Left renal pelvis (tissue), 4 donors: ENCODE data around the gene FAM168B. TPM values are rescaled to one million over a fixed set of nuclear protein-coding genes. Genes with fewer than 3 reads are reported as not detected.

Source experiments
- polyA plus RNA-seq, 4 donors: library from polyadenylated mRNA; unstranded; fragments of 120-200 nt; gene quantifications; one replicate each; pipeline ENCODE4 v1.2.1, GENCODE V29; 2013; ENCODE audit not compliant: insufficient read length in 4 of 4

Gene FAM168B
- polyA plus RNA-seq, 4 donors = 106 to 121 (median 114) TPM

Other genes with a start within 250 kb of the FAM168B start
- 10 to 100 TPM; 25.9 to 92.2 (median 78.6) TPM for gene PLEKHB2, start 11.9 kb upstream of the FAM168B start, polyA plus RNA-seq
- under 1 TPM in 2 of 4 donors, not detected in 2; 0.22 to 0.29 TPM for gene POTEE, start 116.1 kb upstream of the FAM168B start, polyA plus RNA-seq